Mesenchymal stem cell (in vitro differentiated cells and primary cell): ENCODE data around the gene TMEM186.

ENCODE experiments used
- DNase-seq: peaks from one replicate; pipeline ENCODE4 v3.0.0-alpha.2; 2013
- H2AFZ ChIP-seq: one replicate; pipeline ENCODE4 v1.6.1; 2013; ENCODE audit warnings: low read depth, mild to moderate bottlenecking, control low read depth, inconsistent platforms, low read length, moderate library complexity
- H2AK5ac ChIP-seq: 2 replicates; pipeline ENCODE4 v1.6.1; 2013; ENCODE audit warnings: low read length, moderate library complexity, mild to moderate bottlenecking, inconsistent platforms; ENCODE audit not compliant: severe bottlenecking
- H2BK120ac ChIP-seq: one replicate; pipeline ENCODE4 v1.6.1; 2013; ENCODE audit warnings: low read depth, mild to moderate bottlenecking, inconsistent platforms, low read length, moderate library complexity
- H2BK12ac ChIP-seq, 2 experiments: one replicate each; pipeline ENCODE4 v1.6.1; 2013; ENCODE audit warnings: inconsistent platforms in 2 of 2, low read length in 2 of 2, mild to moderate bottlenecking in 2 of 2, moderate library complexity in 2 of 2, control low read depth in 1 of 2
- H2BK15ac ChIP-seq: one replicate; pipeline ENCODE4 v1.6.1; 2013; ENCODE audit warnings: mild to moderate bottlenecking, low read depth, inconsistent platforms; ENCODE audit not compliant: poor library complexity, severe bottlenecking
- H2BK5ac ChIP-seq: 2 replicates; pipeline ENCODE4 v1.6.1; 2013; ENCODE audit warnings: low read depth, mild to moderate bottlenecking, low read length, control low read depth, inconsistent platforms; ENCODE audit not compliant: poor library complexity, severe bottlenecking
- H3K14ac ChIP-seq, 2 experiments: one replicate each; pipeline ENCODE4 v1.6.1; 2013; ENCODE audit warnings: inconsistent platforms in 2 of 2, low read length in 2 of 2, control low read depth in 1 of 2, mild to moderate bottlenecking in 1 of 2, moderate library complexity in 1 of 2
- H3K18ac ChIP-seq, 2 experiments: one replicate each; pipeline ENCODE4 v1.6.1; 2013; ENCODE audit warnings: inconsistent platforms in 2 of 2, low read length in 2 of 2, control low read depth in 1 of 2, low read depth in 1 of 2, mild to moderate bottlenecking in 1 of 2
- H3K23ac ChIP-seq, 2 experiments: one replicate each; pipeline ENCODE4 v1.6.1; 2013; ENCODE audit warnings: inconsistent platforms in 2 of 2, low read length in 2 of 2, mild to moderate bottlenecking in 2 of 2, moderate library complexity in 2 of 2, control low read depth in 1 of 2
- H3K27ac ChIP-seq: 2 replicates; pipeline ENCODE4 v1.5.1; 2013; ENCODE audit warnings: mild to moderate bottlenecking, moderate library complexity, low read length, control low read depth, inconsistent platforms; ENCODE audit not compliant: poor library complexity, severe bottlenecking
- H3K27me3 ChIP-seq, 2 experiments: 2 replicates each; pipeline versions ENCODE4 v1.6.1 to v1.7.0; 2013; ENCODE audit warnings: low read length in 2 of 2, mild to moderate bottlenecking in 2 of 2, moderate library complexity in 2 of 2, control low read depth in 1 of 2, inconsistent platforms in 1 of 2; ENCODE audit not compliant: control insufficient read depth in 1 of 2, insufficient read depth in 1 of 2
- H3K36me3 ChIP-seq, 2 experiments: 2 replicates each; pipeline versions ENCODE4 v1.6.1 to v1.7.0; 2013; ENCODE audit warnings: low read length in 2 of 2, control low read depth in 1 of 2, inconsistent platforms in 1 of 2, low read depth in 1 of 2, mild to moderate bottlenecking in 1 of 2; ENCODE audit not compliant: insufficient read depth in 2 of 2, control insufficient read depth in 1 of 2
- H3K4ac ChIP-seq, 2 experiments: one replicate each; pipeline ENCODE4 v1.6.1; 2013; ENCODE audit warnings: inconsistent platforms in 2 of 2, low read length in 2 of 2, mild to moderate bottlenecking in 2 of 2, moderate library complexity in 2 of 2, control low read depth in 1 of 2, low read depth in 1 of 2
- H3K4me1 ChIP-seq: 2 replicates; pipeline ENCODE4 v1.6.1; 2013; ENCODE audit warnings: low read depth, low read length, control low read depth; ENCODE audit not compliant: control insufficient read depth, insufficient read depth
- H3K4me2 ChIP-seq: 2 replicates; pipeline ENCODE4 v1.6.1; 2013; ENCODE audit warnings: low read length, mild to moderate bottlenecking, inconsistent platforms; ENCODE audit not compliant: poor library complexity, severe bottlenecking
- H3K4me3 ChIP-seq, 2 experiments: 2 replicates each; pipeline versions ENCODE4 v1.5.1 to v1.7.0; 2013; ENCODE audit warnings: low read length in 2 of 2, mild to moderate bottlenecking in 2 of 2, control low read depth in 1 of 2, low read depth in 1 of 2; ENCODE audit not compliant: insufficient read depth in 1 of 2
- H3K79me1 ChIP-seq: replicated peaks from 2 replicates; pipeline ENCODE4 v1.6.1; 2013; ENCODE audit warnings: mild to moderate bottlenecking, control low read depth, low read length, inconsistent platforms; ENCODE audit not compliant: poor library complexity, severe bottlenecking
- H3K9ac ChIP-seq: 2 replicates; pipeline ENCODE4 v1.7.0; 2013; ENCODE audit warnings: mild to moderate bottlenecking, low read length, moderate library complexity
- H3K9me3 ChIP-seq: 2 replicates; pipeline ENCODE4 v1.7.0; 2013; ENCODE audit warnings: mild to moderate bottlenecking, low read length; ENCODE audit not compliant: control insufficient read depth
- H4K8ac ChIP-seq: one replicate; pipeline ENCODE4 v1.6.1; 2013; ENCODE audit warnings: inconsistent platforms, mild to moderate bottlenecking, low read length, moderate library complexity
- H4K91ac ChIP-seq: one replicate; pipeline ENCODE4 v1.6.1; 2013; ENCODE audit warnings: mild to moderate bottlenecking, low read length, inconsistent platforms
- WGBS: methylation state at CpG from one replicate; pipeline ENCODE4 v1.1.7; 2013; ENCODE audit warnings: mixed read lengths; 5-methylcytosine and 5-hydroxymethylcytosine counted together

Gene TMEM186

GRCh38 chr16:8756755-8757154 is 40.7 kb downstream of the TMEM186 start:
- no peak overlapping the region for H2AK5ac ChIP-seq
- no peak overlapping the region for H3K14ac ChIP-seq
- no peak overlapping the region for H3K23ac ChIP-seq
- no peak overlapping the region for H3K9ac ChIP-seq
- DNase-seq: no peak
- no peak overlapping the region for H2BK12ac ChIP-seq
- no peak overlapping the region for H4K91ac ChIP-seq
- H2BK120ac ChIP-seq: no peak overlapping the region
- WGBS: 88% methylated on average over 5 of the region's 5 CpGs
- H3K27me3 ChIP-seq: no peaks in the 10 kb centered on the region
- H3K4me1 ChIP-seq: peaks cover 4% of the 10 kb centered on the region
- H2AFZ ChIP-seq: no peak overlapping the region
- peaks cover 0 to 2% of the 10 kb centered on the region in 2 experiments for H3K36me3 ChIP-seq
- no peak overlapping the region for H3K4me2 ChIP-seq
- no peak overlapping the region for H3K27ac ChIP-seq
- H4K8ac ChIP-seq: no peak overlapping the region
- no peak overlapping the region for H3K18ac ChIP-seq
- no peak overlapping the region for H2BK5ac ChIP-seq
- no peak overlapping the region for H2BK15ac ChIP-seq
- no peak overlapping the region for H3K4me3 ChIP-seq
- no peaks in the 10 kb centered on the region for H3K9me3 ChIP-seq
- no peak overlapping the region for H3K4ac ChIP-seq
- no peaks in the 10 kb centered on the region for H3K79me1 ChIP-seq

DNA sequence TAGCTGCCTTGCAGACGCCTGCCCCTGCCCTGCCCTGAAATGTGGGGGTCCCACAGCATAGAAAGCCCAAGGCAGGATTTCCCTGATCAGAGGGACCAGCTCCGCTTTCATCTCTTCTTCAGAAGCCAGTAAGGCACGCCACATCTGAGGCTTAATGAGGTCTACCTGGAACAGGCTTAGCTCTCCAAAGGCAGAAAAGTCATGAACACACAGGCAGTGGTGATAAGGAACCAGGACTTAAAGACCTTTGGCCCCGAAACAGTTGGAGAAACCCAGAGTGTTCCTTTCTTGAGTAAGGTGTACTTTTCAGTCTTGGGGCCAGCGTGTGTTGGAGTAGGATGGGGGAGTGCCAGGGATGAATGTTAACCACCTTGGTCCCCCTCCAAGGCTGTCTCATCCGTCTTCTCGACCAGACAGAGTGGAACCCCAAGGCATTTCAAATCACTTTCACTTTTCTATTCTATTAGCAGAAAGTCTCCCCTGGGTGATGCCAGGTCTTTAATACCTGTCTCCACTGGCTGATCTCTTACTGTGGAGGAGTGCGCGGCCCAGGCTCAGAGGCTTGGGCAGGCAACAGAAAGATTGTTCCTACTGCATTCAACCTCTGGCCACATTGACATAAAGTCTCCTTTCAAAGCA is 43.9 kb downstream of the TMEM186 start:
- no peak overlapping the region for H2BK120ac ChIP-seq
- no peak overlapping the region for H3K23ac ChIP-seq
- peaks cover 0 to 2% of the 10 kb centered on the region in 2 experiments for H3K36me3 ChIP-seq
- no peak overlapping the region for H2AFZ ChIP-seq
- H3K4me3 ChIP-seq: no peak overlapping the region
- 69% methylated on average over 8 of the region's 9 CpGs for WGBS
- H3K79me1 ChIP-seq: no peaks in the 10 kb centered on the region
- H2BK12ac ChIP-seq: no peak overlapping the region
- DNase-seq: no peak
- no peak overlapping the region for H3K14ac ChIP-seq
- H2AK5ac ChIP-seq: no peak overlapping the region
- H2BK5ac ChIP-seq: no peak overlapping the region
- H3K4ac ChIP-seq: no peak overlapping the region
- H3K18ac ChIP-seq: no peak overlapping the region
- no peak overlapping the region for H3K4me2 ChIP-seq
- no peak overlapping the region for H2BK15ac ChIP-seq
- no peak overlapping the region for H4K8ac ChIP-seq
- H3K27ac ChIP-seq: no peak overlapping the region
- H3K27me3 ChIP-seq: no peaks in the 10 kb centered on the region
- H3K9me3 ChIP-seq: no peaks in the 10 kb centered on the region
- H3K9ac ChIP-seq: no peak overlapping the region
- H4K91ac ChIP-seq: no peak overlapping the region
- peaks cover 9% of the 10 kb centered on the region for H3K4me1 ChIP-seq

- Histone ChIP-seq H3K9me3 (no peaks in the 10 kb centered on the region), H3K79me1 (no peaks in the 10 kb centered on the region), H2AFZ (no peak overlapping the region), H2BK120ac (no peak overlapping the region), H3K27me3 (no peaks in the 10 kb centered on the region), H3K18ac (no peak overlapping the region), H2AK5ac (no peak overlapping the region), H2BK5ac (no peak overlapping the region), H3K4me1 (peaks cover 9% of the 10 kb centered on the region), H3K9ac (no peak overlapping the region), H3K4ac (no peak overlapping the region), H3K36me3 (peaks cover 0 to under 1% of the 10 kb centered on the region in 2 experiments), H4K8ac (no peak overlapping the region), H2BK12ac (no peak overlapping the region), H3K27ac (no peak overlapping the region), H3K23ac (no peak overlapping the region), H3K4me2 (no peak overlapping the region), H4K91ac (no peak overlapping the region), H3K14ac (no peak overlapping the region), H2BK15ac (no peak overlapping the region), H3K4me3 (no peak overlapping the region)
- WGBS: 97% methylated on average over 1 of the region's 2 CpGs
- no peak for DNase-seq
These were observed 44.7 kb downstream of the TMEM186 start for GRCh38 chr16:8752706-8753105.

GRCh38 chr16:8751481-8752311 is 45.7 kb downstream of the TMEM186 start:
- H3K27ac ChIP-seq: peak overlapping the region; percentile 45
- WGBS: 66% methylated on average over 14 of the region's 14 CpGs
- H3K4me1 ChIP-seq: peaks cover 9% of the 10 kb centered on the region
- no peak overlapping the region for H2BK12ac ChIP-seq
- no peak overlapping the region for H3K9ac ChIP-seq
- DNase-seq: peak; percentile 73
- H3K18ac ChIP-seq: no peak overlapping the region
- H2AFZ ChIP-seq: no peak overlapping the region
- H2BK120ac ChIP-seq: no peak overlapping the region
- H3K14ac ChIP-seq: no peak overlapping the region
- no peaks in the 10 kb centered on the region for H3K9me3 ChIP-seq
- no peak overlapping the region for H3K23ac ChIP-seq
- no peak overlapping the region for H2BK5ac ChIP-seq
- H2BK15ac ChIP-seq: no peak overlapping the region
- no peak overlapping the region for H4K91ac ChIP-seq
- H3K4ac ChIP-seq: no peak overlapping the region
- no peak overlapping the region for H3K4me3 ChIP-seq
- H3K36me3 ChIP-seq: peaks cover 0 to 3% of the 10 kb centered on the region in 2 experiments
- H2AK5ac ChIP-seq: no peak overlapping the region
- H3K27me3 ChIP-seq: no peaks in the 10 kb centered on the region
- no peak overlapping the region for H3K4me2 ChIP-seq
- H4K8ac ChIP-seq: no peak overlapping the region
- H3K79me1 ChIP-seq: no peaks in the 10 kb centered on the region
